Measurements from ENCODE around the gene C22orf31.
"Not testable (repeated sequence)": the region's sequence is repeated elsewhere in the genome, so short reads cannot be mapped to it uniquely, and the experiment has no call there.

The C22orf31 gene

GRCh38 chr22:29061773-29062172, at the start of gene C22orf31:
TSS of gene C22orf31 (minus strand) at chr22:29061831. CDS start at chr22:29061792, 39 bp downstream.
- FAIRE-seq: no peak

- no peak for FAIRE-seq
These were observed 49.3 kb upstream of the C22orf31 start for GRCh38 chr22:29110946-29111345.

- no peak for FAIRE-seq
These were observed 48.2 kb upstream of the C22orf31 start for GRCh38 chr22:29109822-29110221.

- no peak for FAIRE-seq
These were observed 46.5 kb upstream of the C22orf31 start for GRCh38 chr22:29108137-29108536.

- FAIRE-seq: no peak
These were observed 45.2 kb upstream of the C22orf31 start for GRCh38 chr22:29106839-29107238.

GRCh38 chr22:29105468-29105867, 43.8 kb upstream of the C22orf31 start:
- FAIRE-seq: no peak

GRCh38 chr22:29103121-29103520, 41.5 kb upstream of the C22orf31 start:
- no peak for FAIRE-seq

- FAIRE-seq: no peak
These were observed 40.7 kb upstream of the C22orf31 start for GRCh38 chr22:29102300-29102699.

GRCh38 chr22:29098296-29098695, 36.7 kb upstream of the C22orf31 start:
- no peak for FAIRE-seq

GRCh38 chr22:29096736-29097669, 35.4 kb upstream of the C22orf31 start:
- no peak for FAIRE-seq

- no peak for FAIRE-seq
These were observed 33.8 kb upstream of the C22orf31 start for GRCh38 chr22:29095459-29095858.

GRCh38 chr22:29093501-29094300, 32.1 kb upstream of the C22orf31 start:
- FAIRE-seq: no peak

GRCh38 chr22:29093030-29093429, 31.4 kb upstream of the C22orf31 start:
- FAIRE-seq: no peak

- FAIRE-seq: no peak
These were observed 30.6 kb upstream of the C22orf31 start for GRCh38 chr22:29092243-29092642.

- FAIRE-seq: no peak
These were observed 28.4 kb upstream of the C22orf31 start for GRCh38 chr22:29090039-29090438.

GRCh38 chr22:29089507-29089906, 27.9 kb upstream of the C22orf31 start:
- no peak for FAIRE-seq

GRCh38 chr22:29088809-29089208, 27.2 kb upstream of the C22orf31 start:
- FAIRE-seq: no peak

GRCh38 chr22:29087012-29087411, 25.4 kb upstream of the C22orf31 start:
- FAIRE-seq: no peak

GRCh38 chr22:29083933-29084591, 22.4 kb upstream of the C22orf31 start:
- no peak for FAIRE-seq

GRCh38 chr22:29083576-29083932, 21.9 kb upstream of the C22orf31 start:
- not testable (repeated sequence) for FAIRE-seq

GRCh38 chr22:29082826-29083545, 21.4 kb upstream of the C22orf31 start:
- no peak for FAIRE-seq

- no peak for FAIRE-seq
These were observed 20.0 kb upstream of the C22orf31 start for GRCh38 chr22:29081517-29082236.

All from G401.6 (cell line).